Prostate gland (tissue), 2 donors: ENCODE data around the gene LSM3.

Experiments
- POLR2A ChIP-seq: fragments of 450-650 bp; IDR thresholded peaks from one replicate; pipeline ENCODE4 v1.6.1; 2016; ENCODE audit warnings: antibody characterized with exemption, mild to moderate bottlenecking
- POLR2AphosphoS5 ChIP-seq: sonication (generic); formaldehyde crosslinking; IDR thresholded peaks from one replicate; pipeline ENCODE4 v1.6.1; 2017; ENCODE audit warnings: antibody characterized with exemption
- TF ChIP-seq, protein P1 (sequence below), 4 experiments: fragments of 200-600 bp in 2 of 4; fragments of 450-650 bp in 2 of 4; sonication (generic) in 2 of 4; IDR thresholded peaks; 1 replicate in 3 of 4; 2 replicates in 1 of 4; pipeline ENCODE4 v1.5.1; 2016 to 2019; ENCODE audit warnings: antibody characterized with exemption in 4 of 4, mild to moderate bottlenecking in 2 of 4, moderate library complexity in 2 of 4

DNA sequence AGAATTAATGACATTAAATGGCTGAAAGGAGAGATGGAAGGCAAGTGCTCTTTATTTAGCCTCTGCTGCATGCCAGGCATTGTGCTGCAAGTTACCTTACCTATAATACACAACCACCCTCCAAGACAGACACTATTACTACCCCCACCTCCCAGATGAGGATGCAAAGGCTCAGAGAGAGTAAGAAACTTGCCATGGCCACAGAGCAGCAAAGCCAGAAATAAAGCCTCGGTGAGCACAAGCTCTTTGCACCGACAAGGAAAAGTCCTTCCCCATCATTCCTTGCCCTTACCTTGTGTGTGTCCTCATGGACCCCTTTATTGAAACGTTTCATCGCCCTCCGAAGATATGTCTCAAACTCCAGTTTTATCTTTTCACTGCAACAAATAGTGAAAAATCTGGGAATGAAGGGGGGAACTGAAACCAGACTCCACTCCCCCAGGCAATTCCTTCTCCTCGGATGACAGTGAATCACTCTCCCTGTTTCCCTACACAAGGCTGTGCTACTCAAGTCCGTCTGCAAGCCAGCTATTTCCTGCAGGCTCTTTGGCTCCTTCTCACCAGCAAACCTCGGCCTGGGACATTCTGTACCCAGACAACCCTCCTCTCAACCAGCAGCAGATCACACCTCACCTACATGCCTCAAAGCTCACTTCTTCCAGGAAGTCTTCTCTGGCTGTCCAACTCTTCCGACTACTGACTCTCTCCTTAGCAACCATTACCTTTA lies 11.6 kb upstream of the LSM3 start:
- TF ChIP-seq, protein P1, sequence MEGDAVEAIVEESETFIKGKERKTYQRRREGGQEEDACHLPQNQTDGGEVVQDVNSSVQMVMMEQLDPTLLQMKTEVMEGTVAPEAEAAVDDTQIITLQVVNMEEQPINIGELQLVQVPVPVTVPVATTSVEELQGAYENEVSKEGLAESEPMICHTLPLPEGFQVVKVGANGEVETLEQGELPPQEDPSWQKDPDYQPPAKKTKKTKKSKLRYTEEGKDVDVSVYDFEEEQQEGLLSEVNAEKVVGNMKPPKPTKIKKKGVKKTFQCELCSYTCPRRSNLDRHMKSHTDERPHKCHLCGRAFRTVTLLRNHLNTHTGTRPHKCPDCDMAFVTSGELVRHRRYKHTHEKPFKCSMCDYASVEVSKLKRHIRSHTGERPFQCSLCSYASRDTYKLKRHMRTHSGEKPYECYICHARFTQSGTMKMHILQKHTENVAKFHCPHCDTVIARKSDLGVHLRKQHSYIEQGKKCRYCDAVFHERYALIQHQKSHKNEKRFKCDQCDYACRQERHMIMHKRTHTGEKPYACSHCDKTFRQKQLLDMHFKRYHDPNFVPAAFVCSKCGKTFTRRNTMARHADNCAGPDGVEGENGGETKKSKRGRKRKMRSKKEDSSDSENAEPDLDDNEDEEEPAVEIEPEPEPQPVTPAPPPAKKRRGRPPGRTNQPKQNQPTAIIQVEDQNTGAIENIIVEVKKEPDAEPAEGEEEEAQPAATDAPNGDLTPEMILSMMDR (IDR thresholded peaks at IDR 0.05): no peak
- TF ChIP-seq POLR2AphosphoS5 (no peak), POLR2A (no peak)
